Measurements from ENCODE around the gene SMARCAD1. TPM values are rescaled to one million over a fixed set of nuclear protein-coding genes. Genes with fewer than 3 reads are reported as not detected.

The SMARCAD1 gene
- total and polyA plus RNA-seq, 3 experiments from 2014 or later: 11.3 to 37.2 (median 37.2) TPM

GRCh38 chr4:94256144-94256783, 48.6 kb downstream of the SMARCAD1 start:
- no peak overlapping the region for H3K4me3 Mint-ChIP-seq
- H3K36me3 Mint-ChIP-seq: peaks cover 0 to 56% (median 12%) of the 10 kb centered on the region in 3 donors
- Histone ChIP-seq H3K27me3 (ENCODE audit: insufficient read depth, low read length, poor library complexity, severe bottlenecking) (no peaks in the 10 kb centered on the region), H3K9me3 (ENCODE audit: low read length) (no peaks in the 10 kb centered on the region), H3K4me1 (ENCODE audit: insufficient read depth, low read length) (no peaks in the 10 kb centered on the region), H3K27ac (ENCODE audit: low read depth, low read length) (no peak overlapping the region), H3K36me3 (ENCODE audit: insufficient read depth, low read length) (no peaks in the 10 kb centered on the region), H3K4me3 (ENCODE audit: low read length) (no peak overlapping the region)
- no peak overlapping the region for H3K27ac Mint-ChIP-seq
- ChIA-PET POLR2A (no interaction called here), CTCF (no interaction called here)
- no peaks in the 10 kb centered on the region for H3K27me3 Mint-ChIP-seq
- no peak for DNase-seq
- H3K4me1 Mint-ChIP-seq: peaks cover 0 to 7% (median 5%) of the 10 kb centered on the region in 3 donors
- H3K9me3 Mint-ChIP-seq: no peaks in the 10 kb centered on the region

- Histone ChIP-seq H3K4me1 (ENCODE audit: insufficient read depth, low read length) (no peaks in the 10 kb centered on the region), H3K27me3 (ENCODE audit: insufficient read depth, low read length, poor library complexity, severe bottlenecking) (no peaks in the 10 kb centered on the region), H3K9me3 (ENCODE audit: low read length) (no peaks in the 10 kb centered on the region), H3K27ac (ENCODE audit: low read depth, low read length) (no peak overlapping the region), H3K36me3 (ENCODE audit: insufficient read depth, low read length) (no peaks in the 10 kb centered on the region), H3K4me3 (ENCODE audit: low read length) (no peak overlapping the region)
- H3K27ac Mint-ChIP-seq: peak overlapping the region in 1 of 8 donors; percentile 32
- ChIA-PET POLR2A (no interaction called here), CTCF (no interaction called here)
- H3K9me3 Mint-ChIP-seq: no peaks in the 10 kb centered on the region
- no peak overlapping the region for H3K4me3 Mint-ChIP-seq
- peaks cover under 1 to 53% (median 12%) of the 10 kb centered on the region in 3 donors for H3K36me3 Mint-ChIP-seq
- H3K27me3 Mint-ChIP-seq: no peaks in the 10 kb centered on the region
- peaks cover under 1 to 8% (median 5%) of the 10 kb centered on the region in 3 donors for H3K4me1 Mint-ChIP-seq
- no peak for DNase-seq
Measured at GRCh38 chr4:94256828-94257227, 49.2 kb downstream of the SMARCAD1 start.

DNA sequence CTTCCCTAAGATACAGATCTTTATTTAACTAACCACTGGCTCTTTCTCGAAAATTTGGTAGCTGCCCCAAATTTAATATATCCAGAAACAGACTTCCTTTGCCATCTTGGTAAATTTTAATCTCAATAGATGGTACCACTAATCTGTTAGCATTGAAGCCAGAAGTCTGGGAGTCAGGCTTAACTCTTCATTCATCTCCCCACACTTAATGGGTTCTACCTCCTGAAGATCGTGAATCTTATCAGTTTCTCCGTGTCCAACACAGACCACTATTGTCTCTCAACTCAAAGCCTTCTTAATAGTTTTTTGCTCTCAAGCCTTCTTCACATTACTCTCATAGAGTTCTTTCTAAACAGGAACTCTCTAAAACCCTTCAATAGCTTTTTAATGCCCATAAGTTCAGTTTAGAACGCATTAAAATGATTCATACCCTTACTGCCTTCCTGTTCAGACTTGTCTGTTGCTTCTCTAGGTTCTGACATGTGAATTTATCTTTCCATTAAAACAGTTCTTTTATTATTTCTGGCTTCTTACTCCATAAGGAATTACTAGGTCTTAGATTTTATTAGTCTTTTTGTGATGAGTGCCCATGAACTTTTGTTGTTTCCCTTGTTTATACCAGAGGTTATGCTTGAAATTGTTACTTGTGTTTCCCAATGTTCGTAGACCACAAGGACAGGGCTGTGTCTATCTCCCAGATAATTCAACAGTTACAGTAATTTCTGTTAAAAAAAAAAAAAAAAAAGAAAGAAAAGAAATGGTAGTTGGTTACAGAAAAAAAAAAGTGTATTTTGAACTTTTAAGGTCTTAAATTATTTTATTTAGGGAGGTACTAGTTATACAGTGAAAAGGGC, 54.7 kb downstream of the SMARCAD1 start:
- no peak overlapping the region for H3K4me3 ChIP-seq (ENCODE audit: low read length)
- no peaks in the 10 kb centered on the region for H3K4me1 ChIP-seq (ENCODE audit: insufficient read depth, low read length)
- H3K4me1 Mint-ChIP-seq: peaks cover 4 to 12% (median 11%) of the 10 kb centered on the region in 3 donors
- H3K9me3 Mint-ChIP-seq: no peaks in the 10 kb centered on the region
- H3K27me3 ChIP-seq (ENCODE audit: insufficient read depth, low read length, poor library complexity, severe bottlenecking): no peaks in the 10 kb centered on the region
- ChIA-PET POLR2A (no interaction called here), CTCF (interaction anchor here (1.0 kb wide), 1 partner anchor 9 kb away, joined by 3 read pairs; no protein-coding TSS in a partner anchor)
- H3K27me3 Mint-ChIP-seq: no peaks in the 10 kb centered on the region
- peak overlapping the region in 1 of 8 donors; percentile 44 for H3K27ac Mint-ChIP-seq
- no peaks in the 10 kb centered on the region for H3K36me3 ChIP-seq (ENCODE audit: insufficient read depth, low read length)
- DNase-seq: no peak
- H3K4me3 Mint-ChIP-seq: no peak overlapping the region
- peaks cover 9 to 61% (median 15%) of the 10 kb centered on the region in 3 donors for H3K36me3 Mint-ChIP-seq
- no peaks in the 10 kb centered on the region for H3K9me3 ChIP-seq (ENCODE audit: low read length)
- no peak overlapping the region for H3K27ac ChIP-seq (ENCODE audit: low read depth, low read length)

DNA sequence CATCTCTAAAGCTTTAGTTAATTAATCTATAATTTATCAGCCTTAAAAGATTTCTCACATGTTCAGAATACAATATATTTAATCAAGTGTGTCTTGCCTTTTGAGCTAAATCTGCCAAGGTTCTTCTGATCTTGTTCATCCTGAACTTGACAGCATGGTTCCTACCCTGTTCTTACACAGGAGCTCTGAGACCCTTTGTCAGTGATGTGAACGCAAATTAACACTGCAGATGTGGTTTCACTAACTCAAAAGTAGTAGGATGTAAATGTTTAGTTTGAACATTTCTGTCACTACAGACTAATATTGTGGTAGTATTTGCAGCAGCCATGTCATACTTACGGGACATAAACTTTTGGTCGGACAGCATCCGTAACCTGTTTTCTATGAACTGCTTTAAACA, 59.4 kb downstream of the SMARCAD1 start:
- H3K27me3 Mint-ChIP-seq: no peaks in the 10 kb centered on the region
- ChIA-PET CTCF (no interaction called here), POLR2A (no interaction called here)
- Histone ChIP-seq H3K4me1 (ENCODE audit: insufficient read depth, low read length) (no peaks in the 10 kb centered on the region), H3K27me3 (ENCODE audit: insufficient read depth, low read length, poor library complexity, severe bottlenecking) (no peaks in the 10 kb centered on the region), H3K27ac (ENCODE audit: low read depth, low read length) (no peak overlapping the region), H3K4me3 (ENCODE audit: low read length) (no peak overlapping the region), H3K9me3 (ENCODE audit: low read length) (no peaks in the 10 kb centered on the region), H3K36me3 (ENCODE audit: insufficient read depth, low read length) (peaks cover 6% of the 10 kb centered on the region)
- peaks cover 6 to 63% (median 15%) of the 10 kb centered on the region in 3 donors for H3K36me3 Mint-ChIP-seq
- H3K27ac Mint-ChIP-seq: no peak overlapping the region
- H3K9me3 Mint-ChIP-seq: no peaks in the 10 kb centered on the region
- H3K4me3 Mint-ChIP-seq: no peak overlapping the region
- H3K4me1 Mint-ChIP-seq: peaks cover under 1 to 9% (median 4%) of the 10 kb centered on the region in 3 donors
- no peak for DNase-seq

GRCh38 chr4:94271248-94271647, 63.6 kb downstream of the SMARCAD1 start:
- no peak for DNase-seq
- peak overlapping the region in 2 of 8 donors; percentile 43 to 66 for H3K27ac Mint-ChIP-seq
- Histone ChIP-seq H3K27ac (ENCODE audit: low read depth, low read length) (no peak overlapping the region), H3K9me3 (ENCODE audit: low read length) (no peaks in the 10 kb centered on the region), H3K36me3 (ENCODE audit: insufficient read depth, low read length) (peaks cover 10% of the 10 kb centered on the region), H3K27me3 (ENCODE audit: insufficient read depth, low read length, poor library complexity, severe bottlenecking) (no peaks in the 10 kb centered on the region), H3K4me3 (ENCODE audit: low read length) (no peak overlapping the region), H3K4me1 (ENCODE audit: insufficient read depth, low read length) (no peaks in the 10 kb centered on the region)
- peaks cover 0 to 2% (median 0%) of the 10 kb centered on the region in 3 donors for H3K4me1 Mint-ChIP-seq
- ChIA-PET CTCF (interaction anchor here (1.1 kb wide), 1 partner anchor 9 kb away, joined by 3 read pairs; no protein-coding TSS in a partner anchor), POLR2A (no interaction called here)
- H3K27me3 Mint-ChIP-seq: no peaks in the 10 kb centered on the region
- no peaks in the 10 kb centered on the region for H3K9me3 Mint-ChIP-seq
- peaks cover 0 to 70% (median 15%) of the 10 kb centered on the region in 3 donors for H3K36me3 Mint-ChIP-seq
- H3K4me3 Mint-ChIP-seq: no peak overlapping the region

DNA sequence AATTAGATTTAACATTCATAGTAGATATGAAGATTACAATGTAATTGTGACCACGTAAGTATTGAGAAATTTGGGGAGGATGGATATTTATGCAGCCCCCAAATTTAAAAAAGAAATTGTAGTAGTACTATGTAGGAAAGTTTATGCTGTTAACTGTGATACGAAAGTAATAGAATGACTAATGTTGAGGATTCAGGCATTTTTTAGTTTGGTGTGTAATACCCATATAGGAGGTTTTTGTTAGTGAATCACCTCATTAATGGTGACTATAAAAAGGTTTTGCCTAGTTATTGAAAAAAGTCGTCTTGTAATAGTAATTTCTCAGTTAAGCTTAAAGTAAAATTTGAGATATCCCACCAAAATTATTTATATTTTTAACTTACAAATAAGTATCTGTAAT, 67.2 kb downstream of the SMARCAD1 start:
- no peak overlapping the region for H3K4me3 ChIP-seq (ENCODE audit: low read length)
- peaks cover 5 to 81% (median 37%) of the 10 kb centered on the region in 3 donors for H3K36me3 Mint-ChIP-seq
- ChIA-PET CTCF (no interaction called here), POLR2A (no interaction called here)
- DNase-seq: no peak
- H3K4me3 Mint-ChIP-seq: no peak overlapping the region
- H3K27ac Mint-ChIP-seq: no peak overlapping the region
- no peaks in the 10 kb centered on the region for H3K27me3 ChIP-seq (ENCODE audit: insufficient read depth, low read length, poor library complexity, severe bottlenecking)
- no peaks in the 10 kb centered on the region for H3K4me1 Mint-ChIP-seq
- H3K27ac ChIP-seq (ENCODE audit: low read depth, low read length): no peak overlapping the region
- H3K9me3 ChIP-seq (ENCODE audit: low read length): no peaks in the 10 kb centered on the region
- peaks cover 31% of the 10 kb centered on the region for H3K36me3 ChIP-seq (ENCODE audit: insufficient read depth, low read length)
- no peaks in the 10 kb centered on the region for H3K4me1 ChIP-seq (ENCODE audit: insufficient read depth, low read length)
- no peaks in the 10 kb centered on the region for H3K9me3 Mint-ChIP-seq
- H3K27me3 Mint-ChIP-seq: no peaks in the 10 kb centered on the region

DNA sequence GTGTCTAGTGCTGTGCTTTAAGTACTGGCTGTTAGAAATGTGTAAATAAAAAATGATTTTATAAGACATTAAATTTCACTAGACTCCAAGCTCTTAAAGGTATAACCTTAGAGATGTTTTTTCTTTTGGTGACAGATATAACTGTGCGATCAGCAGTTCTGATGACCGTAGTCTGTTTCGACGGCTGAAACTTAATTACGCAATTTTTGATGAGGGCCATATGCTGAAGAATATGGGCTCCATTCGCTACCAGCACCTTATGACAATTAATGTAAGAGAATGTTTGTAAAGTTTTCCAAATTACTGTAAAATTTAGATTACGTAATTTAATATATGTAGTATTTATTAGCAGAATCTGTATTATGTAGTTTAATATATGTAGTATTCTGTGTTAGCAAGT, 68.5 kb downstream of the SMARCAD1 start:
- CTCF ChIA-PET: no interaction called here
- H3K36me3 ChIP-seq (ENCODE audit: insufficient read depth, low read length): peaks cover 32% of the 10 kb centered on the region
- no peaks in the 10 kb centered on the region for H3K9me3 Mint-ChIP-seq

GRCh38 chr4:94277534-94277933, 69.9 kb downstream of the SMARCAD1 start:
- CTCF ChIA-PET: no interaction called here
- Histone ChIP-seq H3K4me1 (ENCODE audit: insufficient read depth, low read length) (no peaks in the 10 kb centered on the region), H3K36me3 (ENCODE audit: insufficient read depth, low read length) (peaks cover 32% of the 10 kb centered on the region), H3K9me3 (ENCODE audit: low read length) (no peaks in the 10 kb centered on the region), H3K27ac (ENCODE audit: low read depth, low read length) (no peak overlapping the region), H3K27me3 (ENCODE audit: insufficient read depth, low read length, poor library complexity, severe bottlenecking) (no peaks in the 10 kb centered on the region), H3K4me3 (ENCODE audit: low read length) (no peak overlapping the region)
- no peak overlapping the region for H3K4me3 Mint-ChIP-seq
- DNase-seq: no peak
- POLR2A ChIA-PET: no interaction called here
- H3K9me3 Mint-ChIP-seq: no peaks in the 10 kb centered on the region
- peaks cover 11 to 78% (median 31%) of the 10 kb centered on the region in 3 donors for H3K36me3 Mint-ChIP-seq
- no peak overlapping the region for H3K27ac Mint-ChIP-seq
- H3K4me1 Mint-ChIP-seq: no peaks in the 10 kb centered on the region
- H3K27me3 Mint-ChIP-seq: no peaks in the 10 kb centered on the region

More for the DNA sequence above, 68.5 kb downstream of the SMARCAD1 start:
- Histone ChIP-seq H3K27me3 (ENCODE audit: insufficient read depth, low read length, poor library complexity, severe bottlenecking) (no peaks in the 10 kb centered on the region), H3K9me3 (ENCODE audit: low read length) (no peaks in the 10 kb centered on the region), H3K4me1 (ENCODE audit: insufficient read depth, low read length) (no peaks in the 10 kb centered on the region), H3K4me3 (ENCODE audit: low read length) (no peak overlapping the region), H3K27ac (ENCODE audit: low read depth, low read length) (no peak overlapping the region)
- Mint-ChIP-seq H3K4me3 (no peak overlapping the region), H3K27ac (no peak overlapping the region), H3K27me3 (no peaks in the 10 kb centered on the region), H3K4me1 (no peaks in the 10 kb centered on the region), H3K36me3 (peaks cover 10 to 83% (median 33%) of the 10 kb centered on the region in 3 donors)
- POLR2A ChIA-PET: no interaction called here
- no peak for DNase-seq

Measured in CD8-positive, alpha-beta memory T cell (primary cell).